Stimulated activated CD8-positive, alpha-beta memory T cell treated with anti-CD3 and anti-CD28 coated beads, Interleukin-2, amount 100 ng/mL, for 48 hours (primary cell): ENCODE measurements around the gene THAP5.

Source experiments
- DNase-seq, 2 donors: peaks; one replicate each; pipeline ENCODE4 v3.0.0-alpha.2; 2020; ENCODE audit warnings: low read depth in 2 of 2

The THAP5 gene, protein sequence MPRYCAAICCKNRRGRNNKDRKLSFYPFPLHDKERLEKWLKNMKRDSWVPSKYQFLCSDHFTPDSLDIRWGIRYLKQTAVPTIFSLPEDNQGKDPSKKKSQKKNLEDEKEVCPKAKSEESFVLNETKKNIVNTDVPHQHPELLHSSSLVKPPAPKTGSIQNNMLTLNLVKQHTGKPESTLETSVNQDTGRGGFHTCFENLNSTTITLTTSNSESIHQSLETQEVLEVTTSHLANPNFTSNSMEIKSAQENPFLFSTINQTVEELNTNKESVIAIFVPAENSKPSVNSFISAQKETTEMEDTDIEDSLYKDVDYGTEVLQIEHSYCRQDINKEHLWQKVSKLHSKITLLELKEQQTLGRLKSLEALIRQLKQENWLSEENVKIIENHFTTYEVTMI

DNA sequence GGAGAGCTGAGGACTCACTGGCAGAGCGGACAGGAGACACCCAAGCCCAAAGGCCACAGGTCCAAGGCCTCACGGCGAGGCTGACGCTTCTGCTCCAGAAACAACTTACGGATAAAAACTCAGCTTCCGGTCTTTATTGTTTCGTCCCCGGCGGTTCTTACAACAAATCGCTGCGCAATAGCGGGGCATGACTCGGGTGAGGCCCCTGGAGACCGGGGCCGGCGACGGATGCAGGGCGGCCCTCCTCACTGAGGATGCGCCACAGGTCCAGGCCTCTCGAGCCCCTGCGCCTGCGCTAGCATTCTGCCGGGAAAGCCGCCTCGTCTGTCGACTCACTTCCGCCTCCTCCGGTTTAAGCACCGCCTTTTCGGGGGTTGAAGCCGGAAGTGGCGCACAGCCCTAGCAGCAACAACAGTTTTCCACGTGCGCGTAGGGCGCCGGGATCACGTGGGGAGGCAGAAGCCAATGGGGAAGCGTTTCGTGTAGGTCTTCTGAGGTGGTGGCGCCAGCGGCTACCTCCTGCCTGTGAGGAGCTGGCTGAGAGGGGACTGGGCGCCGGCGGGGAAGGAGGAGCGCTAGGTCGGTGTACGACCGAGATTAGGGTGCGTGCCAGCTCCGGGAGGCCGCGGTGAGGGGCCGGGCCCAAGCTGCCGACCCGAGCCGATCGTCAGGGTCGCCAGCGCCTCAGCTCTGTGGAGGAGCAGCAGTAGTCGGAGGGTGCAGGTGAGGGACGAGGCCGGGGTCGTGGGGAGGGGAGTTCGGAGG, at the start of gene THAP5, which contains the start of gene DNAJB9:
TSS of gene THAP5 (minus strand) at position 326 of the 765 bp plus-strand sequence. CDS start at position 189, 137 bp downstream.
TSS of gene DNAJB9 (plus strand) at position 494 of the 765 bp plus-strand sequence. CDS start 1,853 bp downstream, outside the sequence.
- peak; percentile 95 to 97 for DNase-seq

DNA sequence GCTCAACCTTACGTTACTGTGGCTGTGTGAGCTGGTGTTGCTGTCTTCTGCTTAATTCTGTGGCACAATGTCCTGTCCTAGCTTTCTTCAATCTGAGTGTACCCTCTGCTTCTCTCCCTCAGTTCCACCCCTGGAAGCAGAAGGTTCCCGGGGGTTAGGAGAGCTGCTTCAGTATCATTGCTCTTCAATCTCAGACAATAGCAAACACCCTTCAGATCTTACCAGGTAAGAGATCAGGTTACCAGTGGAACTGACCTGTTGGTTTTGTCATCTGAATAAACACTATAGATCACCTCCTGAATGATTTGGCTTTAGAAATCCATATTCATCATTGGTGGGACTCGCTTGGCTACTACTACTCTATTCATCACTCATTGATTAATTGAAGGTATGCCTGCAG, 48.5 kb upstream of the THAP5 start:
- DNase-seq = no peak

DNA sequence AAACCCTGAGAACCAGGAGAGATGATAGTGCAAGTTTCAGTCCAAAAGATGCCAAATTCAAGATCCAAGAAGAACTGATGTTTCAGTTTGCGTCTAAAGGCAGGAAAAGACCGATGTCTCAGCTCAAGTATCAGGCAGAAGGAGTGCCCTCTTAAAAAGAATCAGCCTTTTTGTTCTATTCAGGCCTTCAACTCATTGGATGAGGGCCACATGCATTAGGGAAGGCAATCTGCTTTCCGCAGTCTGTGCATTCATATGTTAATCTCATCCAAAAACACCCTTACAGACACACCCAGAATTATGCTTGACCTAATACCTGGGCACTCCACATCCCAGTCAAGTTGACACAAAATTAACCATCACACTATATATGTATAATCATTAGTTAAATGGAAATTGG, 45.4 kb upstream of the THAP5 start:
- no peak for DNase-seq

DNA sequence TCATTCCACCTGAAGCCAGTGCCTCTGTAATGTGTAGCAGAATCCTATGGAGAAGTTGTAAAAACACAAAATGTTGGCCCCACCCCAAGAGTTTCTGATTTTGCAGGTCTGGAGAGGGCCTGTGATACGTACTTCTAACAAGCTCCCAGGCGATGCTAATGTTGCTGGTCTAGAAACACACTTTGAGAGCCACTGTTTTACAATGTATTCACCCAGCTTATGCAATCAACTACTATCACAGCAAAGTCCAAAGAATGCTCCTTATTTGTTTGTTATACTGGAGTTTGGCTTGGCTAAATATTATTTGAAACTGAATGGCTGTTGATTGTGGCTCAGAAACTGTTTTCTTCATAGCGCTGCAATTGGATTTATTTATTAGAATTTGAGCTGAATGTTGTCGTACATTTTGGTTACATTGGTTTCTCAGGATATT, 44.5 kb upstream of the THAP5 start:
- DNase-seq = no peak

DNA sequence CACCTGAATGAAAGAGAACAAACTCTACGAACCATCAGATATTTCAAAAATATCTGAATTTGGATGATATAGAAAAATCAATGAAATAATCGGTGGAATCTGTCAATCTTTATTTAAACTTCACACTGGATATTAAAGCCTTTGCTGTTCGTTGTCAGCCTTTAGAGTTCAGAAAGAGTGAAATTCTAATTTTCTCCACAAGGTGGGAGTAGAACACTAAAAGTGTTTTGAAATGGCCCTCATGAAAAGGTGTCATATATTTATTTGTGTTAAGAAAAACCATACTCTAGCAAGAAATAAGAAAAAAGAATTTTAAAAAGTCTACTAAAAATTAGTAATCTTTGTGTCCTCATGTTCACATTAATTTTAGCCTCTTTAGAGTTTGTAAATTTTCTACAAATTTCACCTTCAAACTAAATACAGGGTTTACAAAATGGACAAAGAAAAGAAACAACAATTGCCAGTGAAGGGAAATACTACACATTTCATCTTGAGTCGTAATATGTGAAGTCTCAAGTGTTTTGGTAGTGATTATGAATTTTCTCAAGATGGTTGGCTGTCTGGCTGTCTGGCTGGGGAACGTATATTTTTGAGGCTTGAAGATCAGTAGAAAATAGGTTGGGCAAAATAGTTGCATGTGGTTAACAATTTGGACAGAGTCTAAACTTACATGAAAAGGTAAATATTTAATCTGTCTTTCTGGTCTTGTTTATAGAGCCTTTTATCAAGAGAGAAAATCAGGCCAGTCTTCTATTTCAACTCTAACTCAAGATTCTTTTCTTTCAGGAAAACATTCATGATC, 43.8 kb upstream of the THAP5 start:
- no peak for DNase-seq

DNA sequence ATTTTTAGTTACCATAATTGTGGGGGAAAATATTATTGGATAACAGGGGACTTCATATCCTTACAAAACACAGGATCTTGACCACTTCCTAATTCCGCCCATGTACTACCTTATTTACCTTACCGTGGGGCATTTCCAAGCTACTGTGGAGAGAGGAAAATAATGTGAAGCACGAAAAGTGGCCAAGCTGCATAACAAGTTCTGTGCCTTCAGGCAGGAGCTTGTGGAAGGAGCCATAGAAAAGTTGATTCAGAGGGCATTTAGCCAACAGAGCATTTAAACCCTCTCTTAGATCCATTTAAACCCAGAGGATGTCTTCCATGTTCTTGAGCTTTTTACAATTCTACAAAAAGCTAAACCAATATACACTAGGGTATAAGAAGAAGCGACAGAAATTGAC, 41.8 kb upstream of the THAP5 start:
- DNase-seq = no peak

DNA sequence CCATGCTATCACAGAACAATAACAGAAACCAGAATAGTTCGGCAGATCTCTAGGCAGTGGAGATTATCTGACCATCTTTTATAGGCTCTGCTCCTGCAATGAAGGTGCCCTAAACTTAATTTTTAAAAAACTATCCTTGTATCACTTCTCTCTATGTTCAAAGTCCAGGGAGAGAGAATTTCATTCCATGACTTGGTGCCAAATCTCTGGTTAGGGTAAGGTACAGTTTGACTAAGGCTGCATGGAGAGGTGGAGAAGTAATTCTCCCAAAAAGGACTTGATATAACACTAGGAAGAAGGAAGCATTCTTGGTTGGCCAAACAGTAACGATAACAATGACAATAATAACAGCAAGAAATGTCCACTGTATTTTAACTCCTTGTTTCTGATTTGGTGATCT, 40.1 kb upstream of the THAP5 start:
- DNase-seq = no peak

DNA sequence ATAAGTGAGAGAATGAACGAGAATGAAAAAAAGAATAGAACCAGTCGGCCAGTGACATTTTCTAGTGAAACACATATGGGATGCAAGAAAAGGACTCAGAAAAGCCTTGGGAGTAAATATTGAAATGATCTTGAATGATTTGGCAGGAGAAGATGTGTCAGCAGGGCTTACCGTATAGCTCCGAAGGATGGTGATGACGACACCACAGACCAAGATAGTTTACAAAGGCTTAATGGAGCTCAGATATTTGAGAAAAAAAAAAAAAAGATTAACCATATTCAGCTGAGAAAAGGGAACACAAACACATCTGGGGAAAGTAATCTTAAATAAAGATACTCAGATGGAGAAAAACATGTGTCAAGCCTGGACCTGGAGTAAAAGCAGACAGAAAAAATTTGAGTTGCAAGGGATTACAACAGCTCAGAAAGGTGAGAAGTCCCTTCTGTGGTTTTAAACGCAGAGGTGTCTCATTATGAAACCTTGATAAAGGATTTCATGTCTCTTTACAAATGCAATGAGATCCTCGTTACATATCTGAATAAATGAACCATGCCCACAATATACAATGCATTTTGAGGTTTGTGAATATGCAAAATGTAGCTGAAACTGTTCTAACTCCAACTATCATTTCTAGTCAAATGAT, 36.2 kb upstream of the THAP5 start:
- no peak for DNase-seq

DNA sequence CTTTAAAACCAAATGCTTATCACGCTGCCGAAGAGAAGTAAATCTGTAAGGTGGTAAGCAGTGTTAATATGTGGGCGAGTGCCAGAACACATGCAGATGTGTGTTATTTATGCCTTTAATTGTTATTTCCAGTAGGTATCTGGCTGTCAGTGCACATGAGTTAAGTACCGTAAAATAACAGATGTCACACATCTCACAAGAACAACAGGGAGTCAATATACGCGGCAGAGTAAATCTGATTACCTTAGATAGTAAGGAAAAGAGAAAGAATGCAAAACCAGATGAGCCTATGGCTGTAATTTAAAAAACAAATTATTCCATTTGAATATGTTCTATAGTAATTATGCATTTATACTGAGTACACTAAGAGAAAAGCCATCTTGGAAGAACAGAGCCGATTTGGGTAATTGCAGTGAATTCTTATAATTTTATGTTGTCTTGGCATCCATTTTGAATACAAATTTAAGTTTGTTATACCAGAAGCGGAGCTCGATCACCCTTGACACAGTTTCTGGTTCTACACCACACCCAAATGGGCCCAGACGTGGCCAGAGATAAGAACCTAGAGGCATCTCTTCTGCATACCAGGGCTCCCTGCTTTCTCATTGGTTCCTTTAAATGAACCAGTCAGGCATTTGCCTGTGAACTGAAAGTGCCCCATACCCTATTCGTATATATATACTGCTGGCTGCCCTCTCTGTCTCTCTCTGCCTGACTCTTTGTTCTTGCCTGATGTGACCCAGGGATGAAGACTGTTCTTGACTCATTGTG, 35.0 kb upstream of the THAP5 start:
- no peak for DNase-seq

DNA sequence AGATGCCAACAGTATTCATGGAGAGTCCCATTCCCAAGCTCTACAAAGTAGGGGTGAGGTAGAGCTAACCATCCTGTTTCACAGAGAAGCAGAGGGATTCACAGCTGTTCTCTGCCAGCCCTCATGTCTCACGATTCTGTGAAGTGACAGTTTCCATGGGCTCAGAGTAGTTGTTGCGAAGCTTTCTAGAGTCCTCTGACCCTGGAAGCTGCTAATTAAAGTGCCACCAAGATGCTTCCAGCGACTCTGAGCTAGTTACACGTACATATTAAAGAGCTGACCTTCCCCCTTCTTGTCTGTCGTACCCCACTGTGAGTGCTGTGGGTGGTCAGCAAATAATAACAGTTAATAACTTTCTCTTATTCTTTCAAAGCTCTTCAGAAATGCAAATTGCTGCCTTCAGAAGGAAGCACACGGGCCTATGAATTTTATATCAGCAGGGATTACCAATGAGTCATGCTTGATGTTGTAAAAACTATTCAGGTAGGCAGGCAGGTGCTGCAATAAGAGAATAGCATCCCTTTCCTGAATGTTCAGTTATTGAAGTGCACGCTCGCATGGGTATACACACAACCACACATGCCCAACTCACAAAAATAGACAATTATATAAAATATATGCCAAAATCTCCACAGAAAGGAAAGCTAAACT, 34.3 kb upstream of the THAP5 start:
- no peak for DNase-seq

DNA sequence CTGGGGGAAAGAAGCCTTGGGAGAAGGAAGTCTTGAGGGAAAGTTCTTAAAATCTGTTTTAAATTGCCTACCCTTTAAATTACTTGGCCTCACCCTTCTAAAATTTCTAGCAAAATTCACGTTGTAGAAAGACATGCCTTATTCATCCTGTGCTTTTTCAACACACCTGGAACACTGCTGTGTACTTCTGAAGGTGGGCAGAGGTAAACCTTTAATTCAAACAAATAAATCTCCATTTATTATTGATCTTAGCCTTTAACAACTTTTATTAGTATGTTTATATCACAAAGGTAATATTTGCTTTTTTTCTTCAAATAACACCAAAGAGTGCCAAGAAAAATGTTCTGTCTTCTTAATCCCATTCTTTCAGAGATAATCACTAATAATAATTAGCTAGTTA, 30.9 kb upstream of the THAP5 start:
- DNase-seq = no peak

DNA sequence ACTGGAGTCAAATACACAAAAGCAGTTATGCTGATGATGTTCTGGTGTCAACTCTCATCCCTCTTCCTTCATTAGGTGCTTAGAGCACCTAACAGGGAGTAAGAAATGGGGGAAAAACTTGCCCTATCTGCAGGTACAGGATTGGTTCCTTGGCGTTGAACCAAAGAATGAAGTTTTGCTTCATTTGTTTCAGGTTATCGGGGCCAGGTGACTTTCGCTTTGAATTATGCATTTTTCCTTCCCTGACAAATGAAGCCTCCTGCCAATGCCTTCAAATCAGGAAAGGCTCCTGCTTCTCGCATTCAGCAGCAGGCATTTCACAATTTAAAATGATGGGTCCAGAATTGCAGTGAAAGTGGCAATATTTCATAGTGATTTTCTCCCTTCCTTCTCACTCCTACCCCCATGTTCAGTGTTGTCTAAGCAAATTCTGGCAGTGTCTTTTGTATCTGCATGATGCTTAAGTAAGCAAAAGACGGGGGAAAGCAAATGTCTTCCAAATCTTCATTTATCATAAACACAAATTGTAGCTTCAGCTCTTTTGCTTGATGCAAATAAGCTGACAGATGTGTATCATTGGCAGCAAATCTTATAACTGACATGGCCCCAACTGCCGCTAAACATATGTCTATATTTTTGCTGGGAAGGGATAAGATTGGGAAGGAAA, 29.5 kb upstream of the THAP5 start:
- no peak for DNase-seq

DNA sequence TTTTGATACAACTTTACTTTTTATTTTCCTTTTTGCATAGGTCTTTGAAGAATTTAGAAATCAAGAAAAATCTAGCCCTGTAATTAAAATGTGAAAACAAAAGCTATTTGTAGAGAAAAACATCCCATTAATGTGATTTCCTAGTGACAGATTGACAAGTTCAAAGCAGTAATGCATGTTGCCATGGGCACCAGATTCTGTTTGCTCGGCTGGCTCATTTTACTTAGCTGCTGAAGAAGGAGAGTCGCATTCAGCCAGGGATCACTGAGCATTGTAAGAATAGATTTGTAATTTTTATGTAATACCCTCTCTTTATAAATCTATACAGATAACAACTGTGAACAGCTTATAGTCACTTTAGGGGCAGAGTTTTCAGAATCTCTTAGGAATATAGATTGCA, 28.6 kb upstream of the THAP5 start:
- no peak for DNase-seq

DNA sequence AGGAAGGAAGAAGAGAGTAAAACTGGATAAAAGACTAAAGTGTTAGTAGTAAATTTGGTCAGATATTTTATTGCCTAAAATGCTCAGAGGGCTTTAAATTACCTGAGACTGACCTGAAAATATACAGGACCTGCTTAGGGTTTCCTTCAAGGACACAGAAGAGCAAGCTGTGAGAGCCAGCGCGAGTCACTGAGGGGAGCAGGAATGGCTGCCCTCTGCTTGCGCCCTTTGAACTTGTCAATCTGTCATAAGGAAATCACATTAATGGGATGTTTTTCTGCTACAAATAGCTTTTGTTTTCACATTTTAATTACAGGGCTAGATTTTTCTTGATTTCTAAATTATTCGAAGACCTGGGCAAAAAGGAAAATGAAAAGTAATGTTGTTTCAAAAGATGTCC, 27.1 kb upstream of the THAP5 start:
- no peak for DNase-seq

DNA sequence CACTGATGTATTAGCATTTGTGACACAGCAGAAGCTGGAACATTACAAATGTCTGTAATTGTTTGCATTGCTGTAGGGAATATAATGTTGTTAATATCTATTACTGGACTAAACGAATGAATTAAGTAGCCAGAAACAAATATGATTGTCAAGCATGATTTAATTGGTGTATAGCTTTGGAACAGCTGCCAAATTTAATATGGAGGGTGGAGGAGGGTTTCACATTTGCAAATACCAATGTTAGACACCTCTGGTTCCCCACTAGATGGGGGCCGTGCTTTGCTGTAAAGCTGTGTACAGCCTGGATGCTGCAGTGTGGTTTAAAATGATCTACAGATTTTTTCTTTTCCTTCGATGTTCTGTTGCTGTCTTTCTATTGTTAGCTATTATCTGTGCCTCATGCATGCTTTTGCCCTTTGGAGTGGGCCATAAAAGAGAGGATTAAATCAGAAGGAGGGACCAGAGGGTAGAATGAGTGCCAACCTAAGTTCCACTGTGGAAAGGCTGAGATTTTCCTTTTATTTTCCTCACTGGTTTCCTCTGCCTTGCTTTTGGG, 23.2 kb upstream of the THAP5 start:
- no peak for DNase-seq

DNA sequence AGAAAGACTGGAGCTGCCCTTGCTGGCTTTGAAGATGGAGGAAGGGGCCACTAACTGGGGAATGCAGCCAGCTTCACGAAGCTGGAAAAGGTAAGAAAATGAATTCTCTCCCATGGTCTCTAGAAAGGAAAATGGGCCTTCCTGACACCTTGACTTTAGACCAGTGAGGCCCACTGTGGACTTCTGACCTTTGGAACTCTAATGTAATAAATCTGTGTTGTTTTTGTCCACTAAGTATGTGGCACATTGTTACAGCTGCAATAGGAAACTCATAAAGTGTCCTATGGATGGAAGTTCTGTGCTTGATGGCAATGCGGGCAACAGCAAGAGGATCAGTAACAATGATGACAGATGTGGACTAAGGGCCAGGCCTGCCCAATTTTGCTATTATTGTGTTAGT, 21.1 kb upstream of the THAP5 start:
- DNase-seq = no peak

DNA sequence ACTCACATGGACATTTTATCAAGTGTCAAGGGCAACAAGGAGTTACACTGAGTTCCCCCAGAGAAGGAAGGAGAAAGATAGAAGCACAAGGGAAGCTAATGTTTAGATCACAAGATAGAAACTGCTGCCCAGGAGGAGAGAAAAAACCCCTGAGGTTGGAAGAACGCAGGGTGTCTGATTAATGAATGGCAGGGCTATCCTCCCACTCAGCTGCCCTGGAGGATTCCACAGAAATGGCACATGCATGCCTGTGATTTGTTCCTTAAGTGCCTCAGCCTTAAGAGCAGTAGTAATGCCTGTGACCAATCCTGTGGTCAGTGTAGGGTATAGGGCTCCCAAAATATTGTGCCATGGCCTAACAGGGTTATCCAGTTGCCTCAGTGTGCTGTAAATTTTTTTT, 20.4 kb upstream of the THAP5 start:
- no peak for DNase-seq

DNA sequence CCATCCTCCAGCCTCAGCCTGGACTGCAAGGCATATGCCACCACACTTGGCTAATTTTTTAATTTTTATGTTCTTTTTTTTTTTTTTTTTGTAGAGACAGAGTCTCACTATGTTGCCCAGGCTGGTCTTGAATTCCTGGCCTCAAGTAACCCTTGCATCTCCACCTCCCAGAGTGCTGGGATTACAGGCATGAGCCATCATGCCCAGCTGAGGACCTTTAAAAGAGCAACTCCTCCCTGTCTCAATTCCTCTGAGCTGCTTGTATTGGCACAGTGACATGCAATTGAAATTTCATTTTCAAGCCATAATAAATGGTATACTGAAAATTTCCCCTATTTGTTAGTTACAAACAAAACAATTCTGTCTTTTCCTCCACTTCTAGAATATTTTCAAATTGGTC, 19.7 kb upstream of the THAP5 start:
- DNase-seq = no peak

DNA sequence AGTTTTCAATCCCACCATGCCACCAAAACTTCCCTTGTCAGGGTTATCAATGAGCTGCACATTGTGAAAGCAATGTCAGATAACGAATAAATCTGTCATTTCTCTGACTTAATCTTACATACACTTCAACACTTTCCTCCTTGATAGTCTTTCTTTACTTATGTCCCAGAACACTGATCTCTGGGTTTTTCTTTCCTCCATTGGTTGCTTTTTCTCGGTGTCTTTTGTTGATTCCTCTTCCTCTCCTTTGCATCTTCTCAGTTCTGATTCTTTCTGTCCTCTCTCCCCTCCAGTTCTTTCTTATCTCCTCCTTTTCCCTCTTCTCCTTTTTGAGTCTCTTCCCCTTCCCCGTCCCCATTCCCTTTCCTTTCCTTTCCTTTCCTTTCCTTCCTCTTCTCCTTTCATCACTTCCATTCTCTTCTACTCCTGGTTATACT, 16.8 kb upstream of the THAP5 start:
- DNase-seq = no peak
